SK-N-SH treated with all-trans-retinoic acid at 6 μM for 48 hours (cell line): ENCODE results near the gene RER1.

Experiments
- ATAC-seq: fragments of 200-7000 bp; cut with Tn5 transposase; 3 replicates; pipeline ENCODE4 v1.9.1; 2020; ENCODE audit warnings: mild to moderate bottlenecking, moderate library complexity
- ARNTL ChIP-seq: fragments of 450-650 bp; formaldehyde crosslinking; IDR thresholded peaks from 2 replicates; pipeline ENCODE4 v1.5.0; 2020; ENCODE audit warnings: low read depth, mild to moderate bottlenecking, moderate library complexity, borderline replicate concordance
- BACH2 ChIP-seq: fragments of 250-450 bp; sonication (Bioruptor Pico); IDR thresholded peaks from 2 replicates; pipeline ENCODE4 v1.9.0; 2021; ENCODE audit warnings: mild to moderate bottlenecking, borderline replicate concordance
- CSDC2 ChIP-seq: fragments of 250-450 bp; sonication (Bioruptor Pico); IDR thresholded peaks from 2 replicates; pipeline ENCODE4 v1.5.0; 2020; ENCODE audit warnings: mild to moderate bottlenecking, moderate library complexity
- ESRRG ChIP-seq: fragments of 250-450 bp; sonication (Bioruptor Pico); IDR thresholded peaks from 2 replicates; pipeline ENCODE4 v1.6.1; 2021; ENCODE audit warnings: mild to moderate bottlenecking
- GLIS3 ChIP-seq: fragments of 250-450 bp; sonication (Bioruptor Pico); IDR thresholded peaks from 2 replicates; pipeline ENCODE4 v1.5.0; 2020; ENCODE audit warnings: mild to moderate bottlenecking, moderate library complexity
- ISL1 ChIP-seq: fragments of 250-450 bp; sonication (Bioruptor Pico); IDR thresholded peaks from 2 replicates; pipeline ENCODE4 v2.1.2; 2022; ENCODE audit warnings: mild to moderate bottlenecking, moderate library complexity
- PPARA ChIP-seq: fragments of 250-450 bp; sonication (Bioruptor Pico); IDR thresholded peaks from 2 replicates; pipeline ENCODE4 v1.5.0; 2020; ENCODE audit warnings: mild to moderate bottlenecking, borderline replicate concordance
- RARB ChIP-seq: fragments of 250-450 bp; sonication (Bioruptor Pico); IDR thresholded peaks from 2 replicates; pipeline ENCODE4 v1.8.0; 2021; ENCODE audit warnings: mild to moderate bottlenecking, moderate library complexity
- TCF4 ChIP-seq: fragments of 250-450 bp; sonication (Bioruptor Pico); IDR thresholded peaks from 2 replicates; pipeline ENCODE4 v1.8.0; 2021; ENCODE audit warnings: mild to moderate bottlenecking, moderate library complexity, borderline replicate concordance
- ZFP3 ChIP-seq: fragments of 250-450 bp; sonication (Bioruptor Pico); IDR thresholded peaks from 2 replicates; pipeline ENCODE4 v1.5.0; 2020; ENCODE audit warnings: mild to moderate bottlenecking, moderate library complexity
- ZFP30 ChIP-seq: fragments of 450-650 bp; formaldehyde crosslinking; IDR thresholded peaks from 2 replicates; pipeline ENCODE4 v1.5.0; 2022; ENCODE audit warnings: mild to moderate bottlenecking, moderate library complexity
- ZNF70 ChIP-seq: fragments of 450-650 bp; formaldehyde crosslinking; IDR thresholded peaks from 2 replicates; pipeline ENCODE4 v1.5.0; 2020; ENCODE audit warnings: mild to moderate bottlenecking, moderate library complexity
- ZNF8 ChIP-seq: fragments of 450-650 bp; formaldehyde crosslinking; IDR thresholded peaks from 2 replicates; pipeline ENCODE4 v1.5.0; 2020; ENCODE audit warnings: mild to moderate bottlenecking, moderate library complexity
- TF ChIP-seq, protein P1 (sequence below): fragments of 250-450 bp; sonication (Bioruptor Pico); IDR thresholded peaks from 2 replicates; pipeline ENCODE4 v1.8.0; 2021; ENCODE audit warnings: low read depth, mild to moderate bottlenecking, moderate library complexity, borderline replicate concordance
- TF ChIP-seq, protein P2 (sequence below): fragments of 250-450 bp; sonication (Bioruptor Pico); IDR thresholded peaks from 2 replicates; pipeline ENCODE4 v1.5.1; 2020; ENCODE audit warnings: low read depth, mild to moderate bottlenecking, moderate library complexity
- TF ChIP-seq, protein P3 (sequence below): fragments of 250-450 bp; sonication (Bioruptor Pico); IDR thresholded peaks from 2 replicates; pipeline ENCODE4 v1.8.0; 2020; ENCODE audit warnings: mild to moderate bottlenecking, moderate library complexity, borderline replicate concordance
- TF ChIP-seq, protein P4 (sequence below): fragments of 250-450 bp; sonication (Bioruptor Pico); IDR thresholded peaks from 2 replicates; pipeline ENCODE4 v1.5.0; 2020; ENCODE audit warnings: mild to moderate bottlenecking, moderate library complexity
- TF ChIP-seq, protein P5 (sequence below): fragments of 250-450 bp; sonication (Bioruptor Pico); IDR thresholded peaks from 2 replicates; pipeline ENCODE4 v1.5.1; 2021; ENCODE audit warnings: mild to moderate bottlenecking, moderate library complexity

RER1 gene

DNA sequence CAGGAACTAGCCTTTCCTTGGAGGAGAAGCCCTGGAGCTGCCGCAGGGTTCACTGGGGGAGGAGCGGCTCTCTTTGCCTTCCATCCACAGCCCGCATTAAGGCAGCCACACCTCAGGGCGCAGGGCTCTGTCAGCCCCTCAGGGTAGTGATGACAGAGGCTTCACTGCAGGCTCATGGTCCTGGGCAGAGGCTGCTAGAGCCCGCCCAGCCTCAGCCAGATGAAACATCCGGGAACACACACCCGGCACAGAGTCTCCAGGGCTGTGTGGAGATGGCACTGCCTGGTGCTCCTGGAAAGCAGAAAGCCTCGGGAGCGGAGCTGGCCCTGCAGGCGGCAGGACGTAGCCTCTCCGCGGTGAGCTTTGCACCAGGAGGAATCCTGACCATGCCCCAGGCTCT is 50.1 kb downstream of the RER1 start:
- ATAC-seq, result no peak; the same call in 2 of the 3 replicates
- TF ChIP-seq, protein P1, sequence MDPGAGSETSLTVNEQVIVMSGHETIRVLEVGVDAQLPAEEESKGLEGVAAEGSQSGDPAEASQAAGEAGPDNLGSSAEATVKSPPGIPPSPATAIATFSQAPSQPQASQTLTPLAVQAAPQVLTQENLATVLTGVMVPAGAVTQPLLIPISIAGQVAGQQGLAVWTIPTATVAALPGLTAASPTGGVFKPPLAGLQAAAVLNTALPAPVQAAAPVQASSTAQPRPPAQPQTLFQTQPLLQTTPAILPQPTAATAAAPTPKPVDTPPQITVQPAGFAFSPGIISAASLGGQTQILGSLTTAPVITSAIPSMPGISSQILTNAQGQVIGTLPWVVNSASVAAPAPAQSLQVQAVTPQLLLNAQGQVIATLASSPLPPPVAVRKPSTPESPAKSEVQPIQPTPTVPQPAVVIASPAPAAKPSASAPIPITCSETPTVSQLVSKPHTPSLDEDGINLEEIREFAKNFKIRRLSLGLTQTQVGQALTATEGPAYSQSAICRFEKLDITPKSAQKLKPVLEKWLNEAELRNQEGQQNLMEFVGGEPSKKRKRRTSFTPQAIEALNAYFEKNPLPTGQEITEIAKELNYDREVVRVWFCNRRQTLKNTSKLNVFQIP (CRISPR knock-in tag), result no peak
- TF ChIP-seq, protein P2, sequence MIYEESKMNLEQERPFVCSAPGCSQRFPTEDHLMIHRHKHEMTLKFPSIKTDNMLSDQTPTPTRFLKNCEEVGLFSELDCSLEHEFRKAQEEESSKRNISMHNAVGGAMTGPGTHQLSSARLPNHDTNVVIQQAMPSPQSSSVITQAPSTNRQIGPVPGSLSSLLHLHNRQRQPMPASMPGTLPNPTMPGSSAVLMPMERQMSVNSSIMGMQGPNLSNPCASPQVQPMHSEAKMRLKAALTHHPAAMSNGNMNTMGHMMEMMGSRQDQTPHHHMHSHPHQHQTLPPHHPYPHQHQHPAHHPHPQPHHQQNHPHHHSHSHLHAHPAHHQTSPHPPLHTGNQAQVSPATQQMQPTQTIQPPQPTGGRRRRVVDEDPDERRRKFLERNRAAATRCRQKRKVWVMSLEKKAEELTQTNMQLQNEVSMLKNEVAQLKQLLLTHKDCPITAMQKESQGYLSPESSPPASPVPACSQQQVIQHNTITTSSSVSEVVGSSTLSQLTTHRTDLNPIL (CRISPR knock-in tag), result no peak
- TF ChIP-seq ISL1 (no peak), TCF4 (no peak), CSDC2 (CRISPR knock-in tag) (no peak), RARB (CRISPR knock-in tag) (no peak), ARNTL (CRISPR knock-in tag) (no peak), ZNF8 (CRISPR knock-in tag) (no peak), PPARA (CRISPR knock-in tag) (no peak), BACH2 (CRISPR knock-in tag) (no peak), ESRRG (CRISPR knock-in tag) (no peak), ZFP3 (no peak)
- TF ChIP-seq, protein P3, sequence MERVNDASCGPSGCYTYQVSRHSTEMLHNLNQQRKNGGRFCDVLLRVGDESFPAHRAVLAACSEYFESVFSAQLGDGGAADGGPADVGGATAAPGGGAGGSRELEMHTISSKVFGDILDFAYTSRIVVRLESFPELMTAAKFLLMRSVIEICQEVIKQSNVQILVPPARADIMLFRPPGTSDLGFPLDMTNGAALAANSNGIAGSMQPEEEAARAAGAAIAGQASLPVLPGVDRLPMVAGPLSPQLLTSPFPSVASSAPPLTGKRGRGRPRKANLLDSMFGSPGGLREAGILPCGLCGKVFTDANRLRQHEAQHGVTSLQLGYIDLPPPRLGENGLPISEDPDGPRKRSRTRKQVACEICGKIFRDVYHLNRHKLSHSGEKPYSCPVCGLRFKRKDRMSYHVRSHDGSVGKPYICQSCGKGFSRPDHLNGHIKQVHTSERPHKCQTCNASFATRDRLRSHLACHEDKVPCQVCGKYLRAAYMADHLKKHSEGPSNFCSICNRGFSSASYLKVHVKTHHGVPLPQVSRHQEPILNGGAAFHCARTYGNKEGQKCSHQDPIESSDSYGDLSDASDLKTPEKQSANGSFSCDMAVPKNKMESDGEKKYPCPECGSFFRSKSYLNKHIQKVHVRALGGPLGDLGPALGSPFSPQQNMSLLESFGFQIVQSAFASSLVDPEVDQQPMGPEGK, result no peak
- TF ChIP-seq, protein P4, sequence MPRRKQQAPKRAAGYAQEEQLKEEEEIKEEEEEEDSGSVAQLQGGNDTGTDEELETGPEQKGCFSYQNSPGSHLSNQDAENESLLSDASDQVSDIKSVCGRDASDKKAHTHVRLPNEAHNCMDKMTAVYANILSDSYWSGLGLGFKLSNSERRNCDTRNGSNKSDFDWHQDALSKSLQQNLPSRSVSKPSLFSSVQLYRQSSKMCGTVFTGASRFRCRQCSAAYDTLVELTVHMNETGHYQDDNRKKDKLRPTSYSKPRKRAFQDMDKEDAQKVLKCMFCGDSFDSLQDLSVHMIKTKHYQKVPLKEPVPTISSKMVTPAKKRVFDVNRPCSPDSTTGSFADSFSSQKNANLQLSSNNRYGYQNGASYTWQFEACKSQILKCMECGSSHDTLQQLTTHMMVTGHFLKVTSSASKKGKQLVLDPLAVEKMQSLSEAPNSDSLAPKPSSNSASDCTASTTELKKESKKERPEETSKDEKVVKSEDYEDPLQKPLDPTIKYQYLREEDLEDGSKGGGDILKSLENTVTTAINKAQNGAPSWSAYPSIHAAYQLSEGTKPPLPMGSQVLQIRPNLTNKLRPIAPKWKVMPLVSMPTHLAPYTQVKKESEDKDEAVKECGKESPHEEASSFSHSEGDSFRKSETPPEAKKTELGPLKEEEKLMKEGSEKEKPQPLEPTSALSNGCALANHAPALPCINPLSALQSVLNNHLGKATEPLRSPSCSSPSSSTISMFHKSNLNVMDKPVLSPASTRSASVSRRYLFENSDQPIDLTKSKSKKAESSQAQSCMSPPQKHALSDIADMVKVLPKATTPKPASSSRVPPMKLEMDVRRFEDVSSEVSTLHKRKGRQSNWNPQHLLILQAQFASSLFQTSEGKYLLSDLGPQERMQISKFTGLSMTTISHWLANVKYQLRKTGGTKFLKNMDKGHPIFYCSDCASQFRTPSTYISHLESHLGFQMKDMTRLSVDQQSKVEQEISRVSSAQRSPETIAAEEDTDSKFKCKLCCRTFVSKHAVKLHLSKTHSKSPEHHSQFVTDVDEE, result no peak

DNA sequence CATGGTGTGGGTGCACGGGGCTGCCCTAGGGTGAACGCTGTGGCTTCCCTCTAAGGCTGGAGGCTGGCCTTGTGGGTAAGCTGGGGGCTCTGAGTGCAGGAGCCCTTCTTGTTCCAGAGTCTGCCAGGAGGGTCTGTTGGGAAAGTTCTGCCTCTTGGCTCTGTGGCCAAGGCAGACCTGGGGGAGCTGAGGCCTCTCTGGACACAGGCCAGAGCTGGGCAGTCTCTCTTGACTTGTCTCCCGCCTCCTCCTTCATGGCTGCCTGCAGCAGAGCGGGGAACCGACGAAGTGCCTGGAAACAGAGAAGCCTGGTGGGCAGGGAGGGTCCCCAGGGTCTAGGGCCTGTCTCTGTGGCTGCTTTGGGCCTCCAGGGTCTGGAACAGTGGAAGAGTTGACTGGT is 51.0 kb downstream of the RER1 start:
- no peak for ATAC-seq
- TF ChIP-seq ESRRG (CRISPR knock-in tag), result no peak
- TF ChIP-seq ZNF8 (CRISPR knock-in tag), result no peak
- no peak for TF ChIP-seq BACH2 (CRISPR knock-in tag)
- TF ChIP-seq, protein P3, result no peak
- TF ChIP-seq, protein P5, sequence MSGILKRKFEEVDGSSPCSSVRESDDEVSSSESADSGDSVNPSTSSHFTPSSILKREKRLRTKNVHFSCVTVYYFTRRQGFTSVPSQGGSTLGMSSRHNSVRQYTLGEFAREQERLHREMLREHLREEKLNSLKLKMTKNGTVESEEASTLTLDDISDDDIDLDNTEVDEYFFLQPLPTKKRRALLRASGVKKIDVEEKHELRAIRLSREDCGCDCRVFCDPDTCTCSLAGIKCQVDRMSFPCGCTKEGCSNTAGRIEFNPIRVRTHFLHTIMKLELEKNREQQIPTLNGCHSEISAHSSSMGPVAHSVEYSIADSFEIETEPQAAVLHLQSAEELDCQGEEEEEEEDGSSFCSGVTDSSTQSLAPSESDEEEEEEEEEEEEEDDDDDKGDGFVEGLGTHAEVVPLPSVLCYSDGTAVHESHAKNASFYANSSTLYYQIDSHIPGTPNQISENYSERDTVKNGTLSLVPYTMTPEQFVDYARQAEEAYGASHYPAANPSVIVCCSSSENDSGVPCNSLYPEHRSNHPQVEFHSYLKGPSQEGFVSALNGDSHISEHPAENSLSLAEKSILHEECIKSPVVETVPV (CRISPR knock-in tag), result no peak
- no peak for TF ChIP-seq ZNF70 (CRISPR knock-in tag)
- no peak for TF ChIP-seq GLIS3 (CRISPR knock-in tag)

DNA sequence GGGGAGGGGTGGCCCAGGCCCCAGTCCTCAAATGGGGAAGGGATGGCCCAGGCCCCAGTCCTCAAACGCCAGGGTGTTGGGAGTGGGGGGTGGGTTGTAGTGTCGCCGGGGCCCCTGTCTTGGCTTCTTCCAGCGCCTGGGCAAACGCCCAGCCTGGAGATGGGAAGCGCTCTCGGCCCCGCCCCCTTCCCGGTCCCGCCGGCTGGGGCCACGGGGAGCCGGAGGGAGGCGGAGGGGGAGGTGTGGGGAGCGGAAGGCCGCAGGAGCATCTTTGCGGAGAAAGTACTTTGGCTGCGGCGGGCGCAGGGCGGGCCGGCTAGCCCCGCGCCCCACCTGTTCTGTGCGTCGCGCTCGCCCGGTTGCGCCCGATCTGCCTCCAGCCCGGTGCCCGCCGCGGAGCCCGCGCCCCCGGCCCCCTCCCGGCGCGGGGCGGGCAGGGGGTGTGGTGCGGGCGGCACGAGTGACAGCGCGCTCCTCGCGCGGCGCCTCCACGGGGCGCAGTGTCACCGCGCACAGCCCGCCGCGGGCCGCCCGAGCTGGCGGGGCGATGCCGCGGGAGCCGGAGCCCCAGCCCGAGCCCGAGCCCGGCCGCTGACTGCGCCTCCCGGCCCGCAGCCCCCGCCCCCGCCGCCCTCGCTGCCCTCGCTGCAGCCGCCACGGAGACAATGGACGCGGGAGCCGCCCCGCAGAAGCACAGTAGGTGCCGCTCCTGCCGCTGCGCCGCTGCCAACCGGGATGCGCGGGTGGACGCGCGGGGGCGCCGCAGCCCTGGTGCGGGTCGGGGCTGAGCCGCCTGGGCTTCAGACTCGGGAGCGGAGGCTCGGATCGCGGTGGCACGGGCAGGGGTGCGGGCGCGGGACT is 51.9 kb downstream of the RER1 start:
- ATAC-seq, result no peak; the same call in 2 of the 3 replicates
- TF ChIP-seq ZFP30, result no peak
- TF ChIP-seq TCF4, result no peak
- TF ChIP-seq, protein P3, result no peak
- TF ChIP-seq ZFP3, result no peak
- TF ChIP-seq ZNF8 (CRISPR knock-in tag), result no peak
- TF ChIP-seq ESRRG (CRISPR knock-in tag), result no peak
- TF ChIP-seq, protein P2 (CRISPR knock-in tag), result no peak
- no peak for TF ChIP-seq PPARA (CRISPR knock-in tag)
- TF ChIP-seq, protein P5 (CRISPR knock-in tag), result no peak
- TF ChIP-seq ARNTL (CRISPR knock-in tag), result no peak
